HEK293 (cell line): ENCODE measurements around the gene C5orf47.

ENCODE experiments used
- AEBP2 ChIP-seq: fragments of 450-650 bp; formaldehyde crosslinking; IDR thresholded peaks from 2 replicates; pipeline ENCODE4 v1.5.1; 2016; ENCODE audit warnings: missing biosample characterization, missing genetic modification characterization, borderline replicate concordance
- BCL11A ChIP-seq: fragments of 450-650 bp; formaldehyde crosslinking; IDR thresholded peaks from 2 replicates; pipeline ENCODE4 v1.5.1; 2016; ENCODE audit warnings: low read depth, missing biosample characterization, missing genetic modification characterization
- CTCF ChIP-seq: fragments of 450-650 bp; formaldehyde crosslinking; IDR thresholded peaks from 2 replicates; pipeline ENCODE4 v1.5.1; 2016; ENCODE audit warnings: missing biosample characterization, missing genetic modification characterization
- HOXD13 ChIP-seq: sonication (generic); formaldehyde crosslinking; IDR thresholded peaks from 2 replicates; pipeline ENCODE4 v1.8.0; 2022; ENCODE audit warnings: missing genetic modification reagents, borderline replicate concordance
- KLF16 ChIP-seq: fragments of 450-650 bp; formaldehyde crosslinking; IDR thresholded peaks from 2 replicates; pipeline ENCODE4 v1.5.1; 2017; ENCODE audit warnings: missing biosample characterization, missing genetic modification characterization
- KLF17 ChIP-seq: fragments of 450-650 bp; formaldehyde crosslinking; IDR thresholded peaks from 2 replicates; pipeline ENCODE4 v1.5.1; 2016; ENCODE audit warnings: missing biosample characterization, missing genetic modification characterization
- MZF1 ChIP-seq: fragments of 450-650 bp; formaldehyde crosslinking; IDR thresholded peaks from 2 replicates; pipeline ENCODE4 v1.5.1; 2017; ENCODE audit warnings: missing biosample characterization, missing genetic modification characterization, borderline replicate concordance
- SCRT1 ChIP-seq: fragments of 450-650 bp; formaldehyde crosslinking; IDR thresholded peaks from 2 replicates; pipeline ENCODE4 v1.5.1; 2016; ENCODE audit warnings: missing biosample characterization, missing genetic modification characterization, borderline replicate concordance
- ZBTB8A ChIP-seq: fragments of 450-650 bp; formaldehyde crosslinking; IDR thresholded peaks from 2 replicates; pipeline ENCODE4 v1.5.1; 2016; ENCODE audit warnings: missing biosample characterization, missing genetic modification characterization
- ZFP3 ChIP-seq: fragments of 450-650 bp; formaldehyde crosslinking; IDR thresholded peaks from 2 replicates; pipeline ENCODE4 v1.5.1; 2016; ENCODE audit warnings: low read depth, missing biosample characterization, missing genetic modification characterization
- ZFP69B ChIP-seq: fragments of 450-650 bp; formaldehyde crosslinking; IDR thresholded peaks from 2 replicates; pipeline ENCODE4 v1.5.1; 2016; ENCODE audit warnings: missing biosample characterization, missing genetic modification characterization
- ZNF114 ChIP-seq: fragments of 450-650 bp; formaldehyde crosslinking; IDR thresholded peaks from 2 replicates; pipeline ENCODE4 v1.5.0; 2017; ENCODE audit warnings: missing biosample characterization, missing genetic modification characterization
- ZNF121 ChIP-seq: fragments of 450-650 bp; formaldehyde crosslinking; IDR thresholded peaks from 2 replicates; pipeline ENCODE4 v1.5.1; 2016; ENCODE audit warnings: missing biosample characterization, missing genetic modification characterization
- ZNF146 ChIP-seq: fragments of 450-650 bp; formaldehyde crosslinking; IDR thresholded peaks from 2 replicates; pipeline ENCODE4 v1.5.1; 2016; ENCODE audit warnings: missing biosample characterization, missing genetic modification characterization
- ZNF169 ChIP-seq: fragments of 450-650 bp; formaldehyde crosslinking; IDR thresholded peaks from 2 replicates; pipeline ENCODE4 v1.5.1; 2016; ENCODE audit warnings: missing biosample characterization, missing genetic modification characterization
- ZNF175 ChIP-seq: fragments of 450-650 bp; formaldehyde crosslinking; IDR thresholded peaks from 2 replicates; pipeline ENCODE4 v1.5.1; 2016; ENCODE audit warnings: missing biosample characterization, missing genetic modification characterization
- ZNF184 ChIP-seq: fragments of 450-650 bp; IDR thresholded peaks from 2 replicates; pipeline ENCODE4 v1.5.1; 2018; ENCODE audit warnings: missing biosample characterization, mild to moderate bottlenecking, missing genetic modification characterization
- ZNF239 ChIP-seq: fragments of 450-650 bp; formaldehyde crosslinking; IDR thresholded peaks from 2 replicates; pipeline ENCODE4 v1.5.1; 2016; ENCODE audit warnings: missing biosample characterization, missing genetic modification characterization
- ZNF404 ChIP-seq: fragments of 450-650 bp; formaldehyde crosslinking; IDR thresholded peaks from 2 replicates; pipeline ENCODE4 v1.5.1; 2017; ENCODE audit warnings: missing biosample characterization, missing genetic modification characterization
- ZNF521 ChIP-seq: fragments of 450-650 bp; formaldehyde crosslinking; IDR thresholded peaks from 2 replicates; pipeline ENCODE4 v1.5.1; 2017; ENCODE audit warnings: missing biosample characterization, mild to moderate bottlenecking, missing genetic modification characterization
- ZNF600 ChIP-seq: fragments of 450-650 bp; formaldehyde crosslinking; IDR thresholded peaks from 2 replicates; pipeline ENCODE4 v1.5.1; 2016; ENCODE audit warnings: missing biosample characterization, missing genetic modification characterization
- ZNF629 ChIP-seq: fragments of 450-650 bp; formaldehyde crosslinking; IDR thresholded peaks from 2 replicates; pipeline ENCODE4 v1.5.1; 2017; ENCODE audit warnings: missing biosample characterization, missing genetic modification characterization
- ZNF660 ChIP-seq: fragments of 450-650 bp; IDR thresholded peaks from 2 replicates; pipeline ENCODE4 v1.5.1; 2018; ENCODE audit warnings: missing biosample characterization, mild to moderate bottlenecking, missing genetic modification characterization
- ZNF670 ChIP-seq: fragments of 450-650 bp; formaldehyde crosslinking; IDR thresholded peaks from 2 replicates; pipeline ENCODE4 v1.5.1; 2016; ENCODE audit warnings: missing biosample characterization, missing genetic modification characterization, low read depth
- ZNF677 ChIP-seq: fragments of 450-650 bp; IDR thresholded peaks from 2 replicates; pipeline ENCODE4 v1.5.0; 2018; ENCODE audit warnings: missing biosample characterization, mild to moderate bottlenecking, missing genetic modification characterization, moderate library complexity
- TF ChIP-seq, protein P1 (sequence below): fragments of 450-650 bp; formaldehyde crosslinking; IDR thresholded peaks from 2 replicates; pipeline ENCODE4 v1.5.1; 2017; ENCODE audit warnings: missing biosample characterization, missing genetic modification characterization
- TF ChIP-seq, protein P2 (sequence below): fragments of 450-650 bp; formaldehyde crosslinking; IDR thresholded peaks from 2 replicates; pipeline ENCODE4 v1.5.0; 2017; ENCODE audit warnings: missing biosample characterization, missing genetic modification characterization, borderline replicate concordance
- TF ChIP-seq, protein P3 (sequence below): fragments of 450-650 bp; formaldehyde crosslinking; IDR thresholded peaks from 2 replicates; pipeline ENCODE4 v1.5.1; 2016; ENCODE audit warnings: missing biosample characterization, missing genetic modification characterization, low read depth
- TF ChIP-seq, protein P4 (sequence below): fragments of 450-650 bp; formaldehyde crosslinking; IDR thresholded peaks from 2 replicates; pipeline ENCODE4 v1.5.1; 2016; ENCODE audit warnings: missing biosample characterization, missing genetic modification characterization

Gene C5orf47

DNA sequence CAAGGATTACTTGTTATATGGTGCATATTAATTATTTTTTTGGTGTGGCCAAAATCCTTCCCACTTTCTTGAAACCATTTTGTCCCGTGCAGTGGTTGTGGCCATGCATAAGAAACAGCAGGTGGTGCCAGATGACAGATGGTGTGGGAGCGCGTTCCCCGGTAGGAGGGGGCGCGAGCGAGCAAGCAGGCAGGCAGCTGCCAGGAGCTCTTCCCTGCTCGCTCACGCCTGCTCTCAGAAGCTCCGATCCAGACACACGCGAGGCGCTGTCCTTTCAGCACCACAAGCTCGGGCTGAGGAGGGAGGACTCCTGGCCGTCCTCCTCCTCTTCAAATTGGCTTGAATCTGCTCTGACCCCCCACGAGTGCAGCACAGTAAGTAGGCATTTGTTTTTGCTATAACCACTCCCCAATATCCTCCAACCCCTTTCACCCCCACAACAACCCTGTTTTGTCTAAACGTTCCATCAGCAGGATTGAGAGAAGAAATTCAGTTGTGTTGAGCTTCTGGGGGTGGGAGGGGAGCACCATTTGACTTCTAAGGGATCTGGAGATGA lies 56.6 kb downstream of the C5orf47 start, which contains the start of gene NSG2 (continued):
- TF ChIP-seq ZNF670 (tag by site-specific recombination) = no peak
- no peak for TF ChIP-seq ZNF629 (tag by site-specific recombination)
- peak; percentile 81; the same call in 1 of the 2 replicates for TF ChIP-seq ZNF660 (tag by site-specific recombination)
- no peak for TF ChIP-seq ZFP69B (tag by site-specific recombination)
- TF ChIP-seq ZFP3 (tag by site-specific recombination) = no peak
- TF ChIP-seq, protein P1, sequence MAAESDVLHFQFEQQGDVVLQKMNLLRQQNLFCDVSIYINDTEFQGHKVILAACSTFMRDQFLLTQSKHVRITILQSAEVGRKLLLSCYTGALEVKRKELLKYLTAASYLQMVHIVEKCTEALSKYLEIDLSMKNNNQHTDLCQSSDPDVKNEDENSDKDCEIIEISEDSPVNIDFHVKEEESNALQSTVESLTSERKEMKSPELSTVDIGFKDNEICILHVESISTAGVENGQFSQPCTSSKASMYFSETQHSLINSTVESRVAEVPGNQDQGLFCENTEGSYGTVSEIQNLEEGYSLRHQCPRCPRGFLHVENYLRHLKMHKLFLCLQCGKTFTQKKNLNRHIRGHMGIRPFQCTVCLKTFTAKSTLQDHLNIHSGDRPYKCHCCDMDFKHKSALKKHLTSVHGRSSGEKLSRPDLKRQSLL (tag by site-specific recombination) = no peak
- no peak for TF ChIP-seq BCL11A (tag by site-specific recombination)
- peak; percentile 99 for TF ChIP-seq CTCF (tag by site-specific recombination)
- TF ChIP-seq, protein P2, sequence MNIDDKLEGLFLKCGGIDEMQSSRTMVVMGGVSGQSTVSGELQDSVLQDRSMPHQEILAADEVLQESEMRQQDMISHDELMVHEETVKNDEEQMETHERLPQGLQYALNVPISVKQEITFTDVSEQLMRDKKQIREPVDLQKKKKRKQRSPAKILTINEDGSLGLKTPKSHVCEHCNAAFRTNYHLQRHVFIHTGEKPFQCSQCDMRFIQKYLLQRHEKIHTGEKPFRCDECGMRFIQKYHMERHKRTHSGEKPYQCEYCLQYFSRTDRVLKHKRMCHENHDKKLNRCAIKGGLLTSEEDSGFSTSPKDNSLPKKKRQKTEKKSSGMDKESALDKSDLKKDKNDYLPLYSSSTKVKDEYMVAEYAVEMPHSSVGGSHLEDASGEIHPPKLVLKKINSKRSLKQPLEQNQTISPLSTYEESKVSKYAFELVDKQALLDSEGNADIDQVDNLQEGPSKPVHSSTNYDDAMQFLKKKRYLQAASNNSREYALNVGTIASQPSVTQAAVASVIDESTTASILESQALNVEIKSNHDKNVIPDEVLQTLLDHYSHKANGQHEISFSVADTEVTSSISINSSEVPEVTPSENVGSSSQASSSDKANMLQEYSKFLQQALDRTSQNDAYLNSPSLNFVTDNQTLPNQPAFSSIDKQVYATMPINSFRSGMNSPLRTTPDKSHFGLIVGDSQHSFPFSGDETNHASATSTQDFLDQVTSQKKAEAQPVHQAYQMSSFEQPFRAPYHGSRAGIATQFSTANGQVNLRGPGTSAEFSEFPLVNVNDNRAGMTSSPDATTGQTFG (tag by site-specific recombination) = no peak
- TF ChIP-seq ZNF404 (tag by site-specific recombination) = no peak
- TF ChIP-seq ZBTB8A (tag by site-specific recombination) = no peak
- TF ChIP-seq KLF17 = peak; percentile 76
- peak; percentile 67 for TF ChIP-seq ZNF600 (tag by site-specific recombination)
- TF ChIP-seq MZF1 (tag by site-specific recombination) = no peak
- no peak for TF ChIP-seq ZNF121 (tag by site-specific recombination)
- no peak for TF ChIP-seq KLF16 (tag by site-specific recombination)
- no peak for TF ChIP-seq ZNF114
- TF ChIP-seq ZNF239 (tag by site-specific recombination) = no peak
- TF ChIP-seq ZNF175 (tag by site-specific recombination) = no peak
- no peak for TF ChIP-seq ZNF677
- TF ChIP-seq ZNF521 = no peak
- TF ChIP-seq ZNF169 (tag by site-specific recombination) = no peak
- TF ChIP-seq HOXD13 (CRISPR knock-in tag) = no peak
- no peak for TF ChIP-seq AEBP2 (tag by site-specific recombination)
- no peak for TF ChIP-seq ZNF146 (tag by site-specific recombination)
- TF ChIP-seq, protein P3, sequence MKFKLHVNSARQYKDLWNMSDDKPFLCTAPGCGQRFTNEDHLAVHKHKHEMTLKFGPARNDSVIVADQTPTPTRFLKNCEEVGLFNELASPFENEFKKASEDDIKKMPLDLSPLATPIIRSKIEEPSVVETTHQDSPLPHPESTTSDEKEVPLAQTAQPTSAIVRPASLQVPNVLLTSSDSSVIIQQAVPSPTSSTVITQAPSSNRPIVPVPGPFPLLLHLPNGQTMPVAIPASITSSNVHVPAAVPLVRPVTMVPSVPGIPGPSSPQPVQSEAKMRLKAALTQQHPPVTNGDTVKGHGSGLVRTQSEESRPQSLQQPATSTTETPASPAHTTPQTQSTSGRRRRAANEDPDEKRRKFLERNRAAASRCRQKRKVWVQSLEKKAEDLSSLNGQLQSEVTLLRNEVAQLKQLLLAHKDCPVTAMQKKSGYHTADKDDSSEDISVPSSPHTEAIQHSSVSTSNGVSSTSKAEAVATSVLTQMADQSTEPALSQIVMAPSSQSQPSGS (tag by site-specific recombination) = no peak
- TF ChIP-seq ZNF184 (tag by site-specific recombination) = no peak
- TF ChIP-seq SCRT1 = no peak
- TF ChIP-seq, protein P4, sequence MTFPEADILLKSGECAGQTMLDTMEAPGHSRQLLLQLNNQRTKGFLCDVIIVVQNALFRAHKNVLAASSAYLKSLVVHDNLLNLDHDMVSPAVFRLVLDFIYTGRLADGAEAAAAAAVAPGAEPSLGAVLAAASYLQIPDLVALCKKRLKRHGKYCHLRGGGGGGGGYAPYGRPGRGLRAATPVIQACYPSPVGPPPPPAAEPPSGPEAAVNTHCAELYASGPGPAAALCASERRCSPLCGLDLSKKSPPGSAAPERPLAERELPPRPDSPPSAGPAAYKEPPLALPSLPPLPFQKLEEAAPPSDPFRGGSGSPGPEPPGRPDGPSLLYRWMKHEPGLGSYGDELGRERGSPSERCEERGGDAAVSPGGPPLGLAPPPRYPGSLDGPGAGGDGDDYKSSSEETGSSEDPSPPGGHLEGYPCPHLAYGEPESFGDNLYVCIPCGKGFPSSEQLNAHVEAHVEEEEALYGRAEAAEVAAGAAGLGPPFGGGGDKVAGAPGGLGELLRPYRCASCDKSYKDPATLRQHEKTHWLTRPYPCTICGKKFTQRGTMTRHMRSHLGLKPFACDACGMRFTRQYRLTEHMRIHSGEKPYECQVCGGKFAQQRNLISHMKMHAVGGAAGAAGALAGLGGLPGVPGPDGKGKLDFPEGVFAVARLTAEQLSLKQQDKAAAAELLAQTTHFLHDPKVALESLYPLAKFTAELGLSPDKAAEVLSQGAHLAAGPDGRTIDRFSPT (tag by site-specific recombination) = no peak
